GM12874 (cell line): ENCODE results near the gene YTHDF1.
A peak's percentile ranks its signal among the peaks of the same experiment; 100 is the strongest.

Experiments used
- TF ChIP-seq, protein P1 (sequence below): IDR thresholded peaks from 2 replicates; pipeline ENCODE4 v1.5.1; 2011; ENCODE audit warnings: low read depth, mild to moderate bottlenecking, control low read depth, low read length, moderate library complexity; ENCODE audit not compliant: insufficient read depth

YTHDF1 gene

DNA sequence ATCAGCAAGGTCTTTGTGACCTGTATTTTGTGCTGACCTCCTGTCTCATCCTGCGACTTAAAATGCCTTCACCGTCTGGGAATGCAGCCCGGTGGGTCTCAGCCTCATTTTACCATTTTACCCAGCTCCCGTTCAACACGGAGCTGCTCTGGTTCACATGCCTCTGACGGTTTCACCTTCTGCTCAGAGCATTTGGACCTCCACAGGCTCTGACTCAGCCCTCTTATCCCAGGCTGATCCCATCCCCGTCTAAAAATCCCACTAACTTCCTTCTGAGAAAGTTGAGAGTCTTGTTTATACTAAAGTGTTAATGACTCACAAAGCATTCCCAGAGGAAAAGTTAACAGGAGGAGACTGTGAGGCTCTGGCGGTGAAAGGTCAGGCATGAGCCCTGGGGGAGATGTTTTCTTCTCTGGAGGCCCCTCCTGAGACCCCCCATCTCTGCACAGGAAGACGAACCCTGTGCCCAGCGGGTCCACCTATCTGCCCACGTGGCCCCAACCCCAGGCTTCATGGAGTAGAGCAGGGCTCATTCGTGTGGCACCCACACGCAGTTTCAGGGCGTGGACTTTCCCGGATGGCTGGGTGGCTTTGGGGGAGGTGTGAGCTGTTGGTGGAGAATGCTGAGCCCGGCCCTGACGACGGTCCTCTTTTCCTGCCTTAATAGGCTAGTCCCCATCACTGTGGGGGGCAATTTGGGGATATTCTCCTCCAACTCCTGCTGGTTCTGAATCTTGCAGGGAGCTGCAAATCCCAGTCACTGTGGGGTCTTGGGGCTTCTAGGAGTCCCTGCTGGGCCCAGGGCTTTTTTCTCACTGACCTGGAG is 16.5 kb upstream of the YTHDF1 start:
- TF ChIP-seq, protein P1, sequence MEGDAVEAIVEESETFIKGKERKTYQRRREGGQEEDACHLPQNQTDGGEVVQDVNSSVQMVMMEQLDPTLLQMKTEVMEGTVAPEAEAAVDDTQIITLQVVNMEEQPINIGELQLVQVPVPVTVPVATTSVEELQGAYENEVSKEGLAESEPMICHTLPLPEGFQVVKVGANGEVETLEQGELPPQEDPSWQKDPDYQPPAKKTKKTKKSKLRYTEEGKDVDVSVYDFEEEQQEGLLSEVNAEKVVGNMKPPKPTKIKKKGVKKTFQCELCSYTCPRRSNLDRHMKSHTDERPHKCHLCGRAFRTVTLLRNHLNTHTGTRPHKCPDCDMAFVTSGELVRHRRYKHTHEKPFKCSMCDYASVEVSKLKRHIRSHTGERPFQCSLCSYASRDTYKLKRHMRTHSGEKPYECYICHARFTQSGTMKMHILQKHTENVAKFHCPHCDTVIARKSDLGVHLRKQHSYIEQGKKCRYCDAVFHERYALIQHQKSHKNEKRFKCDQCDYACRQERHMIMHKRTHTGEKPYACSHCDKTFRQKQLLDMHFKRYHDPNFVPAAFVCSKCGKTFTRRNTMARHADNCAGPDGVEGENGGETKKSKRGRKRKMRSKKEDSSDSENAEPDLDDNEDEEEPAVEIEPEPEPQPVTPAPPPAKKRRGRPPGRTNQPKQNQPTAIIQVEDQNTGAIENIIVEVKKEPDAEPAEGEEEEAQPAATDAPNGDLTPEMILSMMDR: no peak

DNA sequence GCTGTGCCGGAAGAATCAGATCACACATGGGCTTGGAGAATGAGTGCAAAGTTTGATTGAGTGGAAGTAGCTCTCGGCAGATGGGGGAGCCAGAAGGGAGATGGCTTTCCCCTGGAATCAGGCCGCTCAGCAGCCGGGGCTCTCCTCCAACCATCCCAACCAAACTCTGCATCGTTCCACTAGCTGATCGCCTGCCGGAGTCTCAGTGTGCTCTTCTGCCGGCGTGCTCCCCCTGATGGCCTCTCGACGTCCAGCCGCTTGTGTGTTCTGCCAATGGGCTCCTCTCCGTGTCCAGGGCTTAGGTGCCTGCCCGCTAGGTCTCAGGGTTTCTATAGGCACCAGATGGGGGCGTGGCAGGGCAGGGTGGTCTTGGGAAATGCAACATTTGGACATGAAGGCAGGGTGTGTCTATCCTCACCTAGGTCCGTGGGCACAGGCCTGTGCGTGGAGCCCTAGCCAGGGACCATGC is 14.9 kb upstream of the YTHDF1 start:
- TF ChIP-seq, protein P1: peak; percentile 24; the same call in 1 of the 2 replicates

DNA sequence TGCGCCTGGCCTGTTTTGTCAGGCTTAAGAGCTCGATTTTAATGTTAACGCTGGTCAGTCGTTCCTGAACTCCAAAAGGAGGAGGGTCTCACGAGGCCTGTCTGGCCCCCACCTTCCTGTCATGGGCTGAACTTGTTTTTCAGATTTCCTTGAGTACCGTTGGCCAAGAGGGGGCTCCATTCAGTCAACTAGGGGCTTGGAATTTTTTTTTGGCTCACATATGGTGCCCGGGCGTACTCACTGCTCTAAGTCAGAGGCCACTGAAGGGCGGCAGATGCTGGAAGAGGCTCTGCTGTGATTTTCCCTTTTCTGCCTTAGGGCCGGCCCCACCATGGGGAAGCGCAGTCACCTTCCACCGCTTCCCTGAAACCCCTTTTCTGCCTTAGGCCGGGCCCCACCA is 12.9 kb upstream of the YTHDF1 start:
- TF ChIP-seq, protein P1: no peak

DNA sequence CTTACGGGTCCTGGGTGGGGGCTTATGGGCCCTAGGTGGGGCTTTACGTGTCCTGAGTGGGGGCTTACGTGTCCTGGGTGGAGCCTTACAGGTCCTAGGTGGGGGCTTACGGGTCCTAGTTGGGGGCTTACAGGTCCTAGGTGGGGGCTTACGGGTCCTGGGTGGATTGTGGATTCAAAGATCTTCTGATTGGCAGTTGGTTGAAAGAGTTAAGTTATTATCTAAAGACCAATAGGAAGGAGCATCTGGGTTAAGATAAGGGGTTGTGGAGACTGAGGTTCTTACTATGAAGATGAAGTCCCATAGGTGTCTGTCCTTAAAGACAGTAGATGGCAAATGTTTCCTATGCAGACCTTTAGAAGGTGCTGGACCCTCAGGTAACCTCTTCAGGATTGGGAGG is 11.3 kb upstream of the YTHDF1 start:
- TF ChIP-seq, protein P1: no peak

DNA sequence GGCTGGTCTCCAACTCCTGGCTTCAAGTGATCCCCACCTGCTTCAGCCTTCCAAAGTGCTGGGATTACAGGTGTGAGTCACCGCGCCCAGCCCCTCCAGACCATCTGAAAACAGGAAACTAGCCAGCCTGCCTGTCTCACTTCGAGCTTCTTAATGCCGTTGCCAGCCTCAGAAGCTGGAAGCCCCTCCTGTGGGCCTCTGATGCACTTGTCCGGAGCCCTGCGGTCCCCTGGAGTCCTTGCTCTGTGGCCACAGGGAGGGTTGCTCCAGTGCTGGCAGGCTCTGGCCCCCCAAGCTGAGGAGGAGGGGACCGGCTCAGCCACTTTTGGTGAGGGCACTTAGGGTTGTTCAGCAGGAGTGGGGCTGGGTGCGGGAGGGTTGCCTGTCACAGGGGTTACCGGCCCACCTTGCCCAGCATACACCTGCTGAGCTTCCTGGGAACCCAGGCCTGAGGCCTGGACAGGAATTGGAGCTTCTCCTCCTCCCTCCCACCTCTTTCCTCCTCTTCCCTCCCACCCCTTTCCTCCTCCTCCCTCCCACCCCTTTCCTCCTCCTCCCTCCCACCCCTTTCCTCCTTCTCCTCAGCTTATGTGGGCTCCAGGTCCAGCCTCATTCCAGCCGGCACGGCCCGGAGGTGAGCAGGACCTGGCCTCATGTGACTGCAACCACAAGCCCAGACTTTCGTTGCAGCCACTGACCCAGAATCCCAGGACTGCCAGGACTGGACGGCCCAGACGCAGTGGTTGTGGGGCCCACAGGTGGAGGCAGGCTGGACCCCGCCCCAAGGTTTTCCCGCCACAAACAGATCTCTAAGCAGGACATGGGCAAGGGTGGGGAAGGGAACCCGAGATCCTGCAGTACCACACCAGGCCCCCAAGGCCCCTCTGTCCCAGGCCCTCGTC is 10.4 kb upstream of the YTHDF1 start:
- TF ChIP-seq, protein P1: no peak

DNA sequence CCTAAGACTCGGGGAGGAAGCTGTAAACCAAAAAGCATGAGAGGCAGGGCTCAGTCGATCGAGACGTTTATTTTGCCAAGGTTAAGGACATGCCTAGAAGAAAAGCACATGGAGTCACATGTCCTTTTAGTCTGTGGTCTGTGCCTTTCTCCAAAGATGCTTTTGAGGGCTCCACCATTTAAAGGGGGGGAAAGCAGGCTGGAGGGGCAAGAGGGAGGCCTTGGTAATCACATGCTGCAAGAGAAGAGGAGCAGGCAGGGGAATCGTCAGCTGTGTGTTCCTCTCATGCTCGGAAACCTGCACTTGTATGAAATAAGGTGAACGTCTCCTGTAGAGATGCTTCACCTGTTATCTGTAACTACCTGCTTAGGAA is 9.1 kb upstream of the YTHDF1 start:
- TF ChIP-seq, protein P1: no peak

DNA sequence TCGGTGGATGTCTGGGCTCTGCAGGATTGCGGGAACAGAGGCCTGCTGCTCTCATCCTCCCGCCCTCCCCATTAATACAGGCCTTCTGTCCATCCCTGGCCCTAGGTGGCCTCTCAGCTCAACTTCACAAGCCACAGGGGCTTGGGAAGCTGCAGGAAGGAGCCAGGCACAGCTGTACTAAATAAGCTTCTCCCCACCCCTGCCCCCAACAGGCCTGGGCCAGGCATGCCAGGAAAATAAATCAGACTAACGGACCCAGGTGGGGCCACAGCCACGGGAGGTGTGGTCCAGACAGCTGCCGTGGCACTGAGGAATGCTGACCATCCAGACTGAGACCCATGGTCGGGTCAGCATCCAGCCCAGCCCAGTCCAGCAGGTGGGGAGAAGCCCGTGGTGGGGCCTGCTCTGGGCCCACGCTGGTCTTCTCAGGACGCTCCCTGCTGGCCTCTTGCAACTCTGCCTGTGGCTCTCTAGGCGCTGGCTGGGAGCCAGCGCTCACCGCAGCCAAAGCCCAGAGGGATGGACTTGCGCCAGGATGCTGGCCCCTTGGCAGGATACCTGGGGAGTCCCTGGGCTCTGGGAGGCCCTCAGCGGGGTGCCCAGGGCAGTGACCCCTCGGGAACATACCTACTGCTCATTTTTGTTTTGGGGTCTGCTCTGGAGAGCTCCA is 8.6 kb upstream of the YTHDF1 start:
- TF ChIP-seq, protein P1: no peak
